ENCODE measurements around the gene EDN1. TPM values are rescaled to one million over a fixed set of nuclear protein-coding genes. Genes with fewer than 3 reads are reported as not detected.

The EDN1 gene

DNA sequence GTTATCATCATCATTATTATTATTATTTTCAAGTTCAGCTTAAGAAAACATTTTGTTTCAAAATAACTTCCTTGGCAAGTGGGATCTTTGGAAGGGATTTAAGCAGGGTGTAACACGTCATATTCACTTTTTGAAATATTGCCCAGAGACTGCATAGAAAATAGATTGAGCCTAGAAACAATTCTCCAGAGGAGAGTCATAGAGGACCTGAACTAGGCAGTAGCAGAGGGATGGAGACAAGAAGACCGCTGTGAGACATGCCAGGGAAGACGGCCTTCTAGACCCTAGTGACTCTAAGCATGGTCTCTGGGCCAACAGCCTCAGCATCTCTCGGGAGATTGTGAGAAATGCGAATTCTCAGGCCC is 55.5 kb downstream of the EDN1 start:
- Histone ChIP-seq H3K27ac (replicated peaks; ENCODE audit: low read length) (no peak overlapping the region), H3K79me1 (ENCODE audit: low read depth, low read length) (no peaks in the 10 kb centered on the region), H4K8ac (ENCODE audit: low read depth, low read length) (no peak overlapping the region), H2AFZ (ENCODE audit: low read length) (no peak overlapping the region), H3K4me3 (ENCODE audit: low read length in 2 of 2) (no peak overlapping the region), H2BK12ac (ENCODE audit: low read length) (no peak overlapping the region), H4K91ac (ENCODE audit: low read depth, low read length, poor library complexity) (no peak overlapping the region), H2BK5ac (ENCODE audit: low read length) (no peak overlapping the region), H3K18ac (ENCODE audit: low read length) (no peak overlapping the region), H3K9ac (ENCODE audit: low read depth, low read length, poor library complexity) (no peak overlapping the region), H3K4ac (ENCODE audit: low read length) (no peak overlapping the region), H3K9me3 (replicated peaks in 1 of 2; ENCODE audit: control insufficient read depth in 2 of 2, insufficient read depth in 1 of 2, low read depth in 1 of 2, low read length in 2 of 2) (no peaks in the 10 kb centered on the region), H2BK15ac (ENCODE audit: low read length) (no peak overlapping the region), H3K4me1 (ENCODE audit: control insufficient read depth in 2 of 2, insufficient read depth in 1 of 2, low read depth in 1 of 2, low read length in 2 of 2) (peaks cover 0 to 9% of the 10 kb centered on the region in 2 donors), H2AK5ac (ENCODE audit: low read depth, low read length) (no peak overlapping the region), H3K36me3 (replicated peaks in 1 of 2; ENCODE audit: control insufficient read depth in 2 of 2, insufficient read depth in 2 of 2, low read length in 2 of 2) (no peaks in the 10 kb centered on the region), H3K4me2 (ENCODE audit: insufficient read depth, low read length, poor library complexity, severe bottlenecking) (no peak overlapping the region), H3K27me3 (ENCODE audit: control insufficient read depth in 3 of 3, insufficient read depth in 3 of 3, low read depth in 1 of 3, low read length in 3 of 3) (no peaks in the 10 kb centered on the region), H3K23ac (ENCODE audit: low read depth, low read length, poor library complexity) (no peak overlapping the region), H2BK120ac (ENCODE audit: low read depth, low read length) (no peak overlapping the region), H3K14ac (ENCODE audit: low read length) (no peak overlapping the region)
- WGBS, 2 donors (ENCODE audit: extremely low coverage in 2 of 2, insufficient read length in 2 of 2, insufficient replicate concordance in 1 of 2): no CpG with 5 or more reads among the region's 5 CpGs
- DNase-seq (ENCODE audit: low spot score): no peak

Small RNA genes lying within 50 kb of the gene (small RNA-seq; reads per million reads assigned to genes)
- gene SUMO2P12 (ENCODE audit: insufficient read depth): not detected

Data from neuronal stem cell (in vitro differentiated cells).